ENCODE data around the gene LRRC25. TPM values are rescaled to one million over a fixed set of nuclear protein-coding genes. Genes with fewer than 3 reads are reported as not detected.

The LRRC25 gene
- total RNA-seq, result 1 to 10 TPM in 3 of 4 donors, under 1 TPM in 1; 0.34 to 4.2 (median 2.3) TPM

GRCh38 chr19:18397242-18398202, at the start of gene LRRC25:
TSS of gene LRRC25 (minus strand) at chr19:18397622. CDS start at chr19:18396963, 659 bp downstream.
- Histone ChIP-seq H3K27ac (peak within 1 kb of the TSS in 1 of 4 donors; percentile 18), H3K4me1 (peaks cover 0 to 4% of the 10 kb centered on the region in 2 donors), H3K4me3 (peak within 1 kb of the TSS in 1 of 4 donors; percentile 33), H3K9me3 (no peaks in the 10 kb centered on the region), H3K27me3 (no peaks in the 10 kb centered on the region), H3K36me3 (no peaks in the 10 kb centered on the region)
- no peak for ATAC-seq
- intact Hi-C loops (cut with DNase I; ENCODE audit: low total_unique reads) (no loop called here), in situ Hi-C loops (cut with MboI; ENCODE audit: low sequenced_read_pairs in 4 of 4) (no loop called here)
- TF ChIP-seq POLR2A (IDR thresholded peaks at IDR 0.05) (peak in 1 of 2 donors; percentile 17), CTCF (IDR thresholded peaks at IDR 0.05 in 4 of 5, conservative IDR thresholded peaks at IDR 0.05 in 1 of 5) (no peak)
- peak in 1 of 2 donors; percentile 50 for DNase-seq

GRCh38 chr19:18446811-18447359, 49.5 kb upstream of the LRRC25 start:
- Histone ChIP-seq H3K27me3 (no peaks in the 10 kb centered on the region), H3K4me1 (peaks cover 6 to 13% of the 10 kb centered on the region in 2 donors), H3K36me3 (peaks cover 0 to 86% of the 10 kb centered on the region in 2 donors), H3K27ac (no peak overlapping the region), H3K9me3 (no peaks in the 10 kb centered on the region), H3K4me3 (no peak overlapping the region)
- DNase-seq (no peak), ATAC-seq (no peak)
- intact Hi-C loops (cut with DNase I; ENCODE audit: low total_unique reads) (no loop called here), in situ Hi-C loops (cut with MboI; ENCODE audit: low sequenced_read_pairs in 4 of 4) (no loop called here)
- TF ChIP-seq POLR2A (IDR thresholded peaks at IDR 0.05) (no peak), CTCF (IDR thresholded peaks at IDR 0.05 in 4 of 5, conservative IDR thresholded peaks at IDR 0.05 in 1 of 5) (no peak)

DNA sequence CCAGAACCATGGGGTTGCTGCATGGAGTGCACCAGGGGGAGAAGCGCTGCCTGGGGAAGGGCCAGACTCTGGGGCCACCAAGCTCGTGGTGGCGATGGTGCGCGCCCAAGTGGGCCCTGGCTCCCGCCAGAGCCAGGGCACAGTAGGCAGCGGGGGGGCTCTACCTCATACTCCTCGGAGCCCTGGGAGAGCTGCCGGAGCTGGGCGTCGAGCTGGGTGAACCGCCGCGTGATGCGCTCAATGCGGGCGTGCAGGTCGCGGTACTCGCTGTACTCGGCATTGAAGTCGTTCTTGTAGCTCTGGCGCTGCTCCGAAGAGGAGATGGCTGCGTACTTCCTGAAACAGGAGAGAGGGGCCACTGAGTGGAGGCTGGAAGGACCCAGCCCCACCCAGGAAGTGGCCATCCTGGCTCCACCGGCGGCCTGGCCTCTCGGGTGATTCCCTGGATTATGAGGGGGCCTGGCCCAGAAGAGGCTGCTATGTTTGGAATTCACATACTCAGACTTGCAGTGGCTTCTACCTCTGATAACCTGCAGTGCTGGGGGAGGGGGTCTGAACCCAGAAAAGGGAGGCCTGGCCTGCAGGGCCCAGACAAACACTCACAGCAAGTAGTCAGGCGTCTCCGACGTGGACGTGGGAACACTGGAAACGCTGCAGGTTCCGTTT, 48.9 kb upstream of the LRRC25 start:
- intact Hi-C loops (cut with DNase I; ENCODE audit: low total_unique reads) (no loop called here), in situ Hi-C loops (cut with MboI; ENCODE audit: low sequenced_read_pairs in 4 of 4) (no loop called here)
- no peak overlapping the region for H3K27ac ChIP-seq

More for the DNA sequence above, 48.9 kb upstream of the LRRC25 start:
- Histone ChIP-seq H3K36me3 (peaks cover 0 to 81% of the 10 kb centered on the region in 2 donors), H3K9me3 (no peaks in the 10 kb centered on the region), H3K4me1 (peaks cover 4 to 7% of the 10 kb centered on the region in 2 donors), H3K4me3 (no peak overlapping the region), H3K27me3 (no peaks in the 10 kb centered on the region)
- DNase-seq, result no peak
- ATAC-seq, result no peak
- TF ChIP-seq CTCF (IDR thresholded peaks at IDR 0.05 in 4 of 5, conservative IDR thresholded peaks at IDR 0.05 in 1 of 5) (no peak), POLR2A (IDR thresholded peaks at IDR 0.05) (no peak)
